Activated naive CD8-positive, alpha-beta T cell treated with anti-CD3 and anti-CD28 coated beads, Interleukin-2, amount 50 U/mL, for 16 hours (primary cell): ENCODE measurements around the gene TMEM63C.
"Not testable (repeated sequence)": the region's sequence is repeated elsewhere in the genome, so short reads cannot be mapped to it uniquely, and the experiment has no call there.

ENCODE experiments used
- DNase-seq: peaks from one replicate; pipeline ENCODE4 v3.0.0-alpha.2; 2020; ENCODE audit warnings: low read depth, low spot score

TMEM63C gene

DNA sequence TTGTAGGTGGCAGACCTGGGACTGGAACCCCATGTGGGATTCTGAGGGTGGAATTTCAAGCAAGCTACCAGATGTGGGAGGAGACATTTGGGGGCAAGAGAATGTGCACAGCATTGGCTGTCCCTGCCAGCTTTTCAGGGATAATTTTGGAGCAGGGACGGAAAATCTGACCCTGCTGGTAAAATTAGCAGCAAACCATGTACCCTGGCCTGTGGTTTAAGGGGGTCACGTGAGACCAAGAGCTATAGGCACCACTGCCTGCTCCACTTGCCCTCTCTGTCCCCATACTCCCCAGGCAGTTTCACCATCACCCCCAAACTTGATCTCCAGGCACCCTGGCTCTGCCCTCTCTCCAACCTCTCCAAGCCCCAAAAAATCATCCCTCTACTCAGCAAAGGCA lies 26.5 kb upstream of the TMEM63C start:
- no peak for DNase-seq

- no peak for DNase-seq
Measured at GRCh38 chr14:77157740-77158139, 23.9 kb upstream of the TMEM63C start.

DNA sequence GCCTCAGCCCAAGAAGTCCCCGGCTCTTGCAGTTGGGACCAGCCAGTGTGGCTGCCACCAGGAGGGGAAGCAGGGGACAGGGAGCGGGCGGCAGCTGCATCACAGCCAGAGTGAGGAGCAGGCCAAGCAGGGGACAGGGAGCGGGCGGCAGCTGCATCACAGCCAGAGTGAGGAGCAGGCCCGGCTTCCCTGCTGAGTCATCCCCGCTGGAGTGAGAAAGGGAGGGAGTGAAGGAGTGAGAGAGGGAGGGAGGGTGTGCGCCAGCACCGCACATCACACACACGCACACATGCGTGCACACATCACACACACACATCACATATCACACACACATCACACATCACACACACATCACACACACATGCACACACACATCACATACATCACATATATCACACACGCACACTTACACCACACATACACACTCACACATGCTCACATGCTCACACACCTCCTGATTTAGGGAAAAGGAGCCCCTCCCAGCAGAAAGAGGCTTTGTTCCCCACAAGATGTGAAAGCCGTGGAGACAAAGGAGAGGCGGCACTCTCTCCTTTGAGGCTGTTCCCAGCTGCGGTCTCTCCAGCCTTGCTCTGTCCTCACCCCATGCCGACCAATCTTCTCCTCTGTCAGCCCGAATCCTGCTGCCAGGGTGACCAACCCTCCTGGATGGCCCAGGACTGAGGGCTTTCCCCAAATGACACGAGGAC lies 23.3 kb upstream of the TMEM63C start:
- no peak for DNase-seq

- DNase-seq = no peak
Measured at GRCh38 chr14:77158882-77159255, 22.7 kb upstream of the TMEM63C start.

DNA sequence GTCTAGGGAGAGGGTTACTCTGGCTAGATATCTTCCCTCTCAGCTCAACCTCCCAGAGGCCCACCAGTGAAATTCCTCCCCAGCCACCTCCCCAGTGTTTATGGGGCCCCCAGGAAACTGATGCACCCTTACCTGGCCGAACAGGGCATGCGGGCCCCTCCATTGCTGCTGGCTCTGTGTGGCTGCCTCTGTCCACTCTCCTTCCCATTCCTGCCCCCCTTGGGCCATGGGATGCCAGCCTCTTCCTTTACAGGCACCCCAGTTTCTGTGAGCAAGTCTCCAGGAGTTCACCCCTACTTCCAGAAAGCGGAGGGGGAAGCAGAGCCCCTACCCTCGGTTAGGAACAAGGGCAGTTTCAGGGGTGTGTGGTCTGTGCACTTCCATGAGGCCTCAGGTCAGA lies 20.6 kb upstream of the TMEM63C start:
- DNase-seq = no peak

GRCh38 chr14:77170045-77170444 lies 11.6 kb upstream of the TMEM63C start:
- DNase-seq = no peak

DNA sequence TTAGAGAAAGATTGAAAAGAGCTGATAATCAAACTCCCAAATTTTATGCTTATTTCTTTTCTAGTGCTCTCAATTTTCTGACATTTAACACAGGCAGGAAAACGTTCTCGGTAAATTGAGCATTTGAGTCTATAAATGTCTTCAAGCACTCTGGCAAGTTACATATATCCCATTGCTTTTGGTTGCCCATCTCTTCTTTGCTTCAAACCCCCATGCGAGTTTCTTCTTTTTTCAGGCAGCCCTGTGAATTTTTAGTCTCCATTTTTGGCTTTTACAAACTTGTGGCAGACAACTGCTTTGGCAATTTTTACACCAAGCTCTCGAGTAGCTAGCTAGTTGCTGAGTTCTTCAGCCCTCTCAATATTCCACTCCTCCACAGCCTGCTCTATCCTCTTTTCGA lies 8.7 kb upstream of the TMEM63C start:
- no peak for DNase-seq

- DNase-seq = not testable (repeated sequence)
Measured at GRCh38 chr14:77173911-77174617, 7.5 kb upstream of the TMEM63C start.

DNA sequence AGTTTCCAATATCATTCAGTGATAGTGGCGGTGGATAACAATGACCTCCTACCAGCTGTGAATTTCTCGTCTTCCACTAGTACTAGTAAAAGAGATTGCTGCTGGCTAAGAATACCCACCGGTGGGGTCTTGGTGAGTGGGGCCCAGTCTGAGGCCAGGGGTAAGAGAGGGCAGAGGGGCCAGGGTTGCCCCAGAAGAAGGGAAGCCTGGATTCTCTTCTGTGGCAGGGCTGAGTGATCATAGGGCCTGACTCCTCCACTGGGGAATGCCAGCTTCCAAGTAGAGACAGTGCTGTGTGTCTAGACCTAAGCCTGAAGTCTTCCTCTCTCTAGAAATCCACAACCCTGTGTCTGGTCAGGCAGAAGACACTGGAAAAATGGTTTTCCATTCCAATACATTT lies 5.8 kb upstream of the TMEM63C start:
- DNase-seq = no peak

- DNase-seq = no peak
Measured at GRCh38 chr14:77177702-77178101, 3.9 kb upstream of the TMEM63C start.

DNA sequence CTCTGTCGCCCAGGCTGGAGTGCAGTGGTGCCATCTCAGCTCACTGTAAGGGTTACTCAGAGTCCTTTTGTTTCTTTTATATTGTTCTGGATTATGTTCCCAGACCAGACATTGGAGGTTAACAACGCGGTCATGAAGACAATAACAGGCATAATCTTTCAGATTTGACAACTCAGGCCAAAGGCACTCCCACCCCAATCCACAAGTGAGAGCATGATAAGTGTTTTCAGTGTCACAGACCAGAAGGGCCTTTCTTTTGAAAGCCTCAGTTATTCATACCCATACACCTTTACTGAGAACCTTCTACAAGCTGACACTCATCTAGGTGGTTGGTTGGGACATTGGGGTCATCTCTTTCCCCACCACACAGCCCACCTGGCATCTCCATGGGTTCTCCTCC lies 2.9 kb upstream of the TMEM63C start:
- DNase-seq = no peak

DNA sequence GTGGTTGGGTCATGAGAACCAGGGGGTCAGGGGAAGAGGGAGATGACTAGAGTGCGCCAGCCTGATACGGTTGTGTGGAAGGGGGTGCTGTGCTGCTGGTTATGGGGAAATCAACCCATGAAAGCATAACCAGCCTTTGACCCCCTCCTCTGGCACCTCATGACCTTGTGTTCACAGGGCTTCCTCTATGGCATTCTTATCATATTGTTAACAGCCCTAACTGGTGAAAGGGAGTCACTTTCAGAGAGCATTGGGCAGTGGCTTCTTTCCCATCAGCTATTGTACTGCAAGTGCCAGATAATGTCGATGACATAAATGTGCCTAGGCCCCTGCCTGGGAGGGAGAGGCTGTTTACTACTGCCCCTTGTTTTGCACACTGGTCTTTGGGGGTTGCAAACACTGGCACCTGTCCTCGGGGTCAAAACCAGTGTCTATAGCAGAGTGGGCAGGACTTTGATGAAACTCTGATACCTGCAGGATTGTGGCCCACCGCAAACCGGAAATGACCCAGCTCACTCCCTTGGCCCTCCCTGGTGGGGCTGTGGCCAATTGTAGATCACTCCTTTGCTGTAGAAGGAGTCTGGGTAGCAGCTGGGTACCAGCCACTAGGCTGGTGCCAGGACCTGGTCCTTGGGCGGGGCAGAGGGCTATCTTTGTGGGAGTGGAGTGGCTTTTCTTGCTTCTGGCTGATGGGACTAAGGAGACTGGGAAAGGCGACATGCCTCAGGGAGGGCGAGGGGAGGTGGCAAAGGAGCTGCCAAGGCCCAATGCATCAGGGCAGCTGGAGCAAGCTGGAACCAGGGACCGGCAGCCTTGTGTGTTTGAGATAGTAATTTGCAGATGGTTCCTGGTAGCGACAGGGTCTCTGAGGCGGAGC lies 634 bp upstream of the TMEM63C start:
- DNase-seq = no peak

DNA sequence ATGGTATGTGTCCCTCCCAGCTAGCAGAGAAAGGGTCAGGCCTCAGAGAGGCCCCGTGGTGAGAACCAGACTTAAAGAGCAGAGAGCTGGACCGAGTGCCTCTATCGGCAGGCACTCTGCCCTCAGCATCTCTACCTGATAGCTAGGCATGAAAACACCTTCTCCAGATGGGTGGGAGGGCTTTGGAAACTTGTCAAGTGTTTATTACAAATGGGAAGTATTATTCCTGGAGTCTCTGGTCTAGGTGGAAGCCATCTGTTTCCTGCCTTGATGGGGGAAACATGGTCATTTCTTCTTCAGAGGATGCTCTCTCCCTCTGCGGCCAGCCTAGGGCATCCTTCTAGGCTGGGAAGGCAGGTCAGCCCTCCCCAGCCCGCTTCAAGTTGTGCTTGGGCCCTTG lies 2.3 kb downstream of the TMEM63C start:
- no peak for DNase-seq

DNA sequence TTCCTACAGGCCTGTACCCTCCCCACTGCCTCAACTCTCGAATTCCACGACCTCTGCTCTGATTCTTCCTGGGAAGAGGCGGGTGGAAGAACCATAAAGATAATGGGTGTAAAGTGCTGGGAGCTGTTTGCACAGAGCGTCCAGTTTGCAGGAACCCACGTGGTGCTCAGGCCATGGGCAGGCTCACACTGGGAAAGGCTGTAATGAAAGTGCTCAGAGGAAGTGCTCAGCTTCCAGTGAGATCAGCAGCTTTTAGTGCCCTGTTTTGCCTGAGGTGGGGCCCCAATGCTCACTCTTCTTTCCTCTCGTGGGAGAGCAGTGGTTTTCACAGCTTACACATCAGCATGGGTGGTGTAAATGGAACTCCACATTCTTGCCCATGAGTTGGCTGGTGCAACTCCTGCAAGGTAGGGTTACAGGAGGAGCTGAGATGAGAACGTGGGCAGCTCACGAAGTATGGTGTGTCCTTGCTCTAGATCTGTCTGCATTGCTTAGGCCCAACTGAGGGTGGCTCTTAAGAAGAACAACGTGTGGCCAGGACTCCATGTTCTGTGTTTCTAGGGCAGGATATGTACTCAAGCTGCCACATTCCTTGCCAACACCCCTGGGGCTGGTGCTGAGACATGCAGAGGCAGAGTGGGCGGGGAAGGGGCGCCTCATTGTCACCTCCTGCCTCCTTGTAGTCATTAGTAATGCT lies 2.9 kb downstream of the TMEM63C start:
- DNase-seq = no peak

DNA sequence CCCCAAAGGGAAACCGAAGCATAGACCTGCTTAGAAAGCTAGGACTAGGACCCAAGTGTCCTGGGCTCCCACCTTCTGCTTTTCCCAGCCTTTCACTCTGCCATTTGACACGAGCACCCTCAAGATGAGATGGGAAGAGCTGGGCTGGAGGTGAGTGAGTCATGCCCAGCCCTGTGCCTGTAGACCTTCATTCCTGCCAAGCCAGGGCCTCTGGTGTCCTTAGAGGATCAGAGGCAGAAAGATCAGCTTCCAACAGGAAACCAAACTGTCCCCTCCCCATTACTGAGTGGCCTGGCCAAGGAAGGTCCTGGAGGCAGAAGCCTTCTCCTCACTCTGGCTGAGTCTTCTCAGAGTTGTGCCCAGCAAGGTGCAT lies 3.5 kb downstream of the TMEM63C start:
- DNase-seq = no peak

DNA sequence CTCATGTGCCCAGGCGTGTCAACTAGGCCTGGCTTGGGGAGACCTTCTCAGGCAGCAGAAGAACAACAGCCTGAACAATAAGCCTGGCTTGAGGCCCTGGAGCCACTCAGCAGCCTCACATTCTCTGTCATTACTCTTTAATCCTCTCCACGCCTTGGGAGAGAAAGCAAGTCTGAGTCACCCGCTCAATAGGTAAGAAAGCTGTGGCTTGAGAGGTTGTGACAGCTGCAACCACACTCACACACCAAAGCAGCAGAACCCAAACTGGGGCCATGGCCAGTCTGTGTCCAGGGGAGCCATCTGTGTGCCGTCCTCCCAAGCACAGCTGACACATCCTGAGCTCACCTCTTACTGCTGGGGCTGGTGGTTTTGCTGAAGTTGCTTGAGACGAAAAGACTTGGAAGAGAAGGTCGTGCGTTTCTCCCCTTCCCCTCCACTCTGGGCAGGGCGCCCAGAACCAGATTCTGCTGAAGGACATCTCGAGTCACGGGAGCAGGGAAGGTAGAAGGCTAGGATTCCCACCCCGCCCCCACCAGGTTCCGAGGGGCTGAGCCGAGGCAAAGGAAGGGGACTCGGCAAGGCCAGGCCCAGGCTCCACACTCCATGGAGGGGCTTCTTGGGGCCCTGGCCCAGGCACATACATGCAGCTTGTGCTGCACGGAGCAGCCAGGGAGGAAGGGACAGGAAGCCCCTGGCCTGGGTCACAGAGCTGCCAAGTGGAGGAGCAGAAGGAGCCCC lies 5.5 kb downstream of the TMEM63C start:
- DNase-seq = no peak

DNA sequence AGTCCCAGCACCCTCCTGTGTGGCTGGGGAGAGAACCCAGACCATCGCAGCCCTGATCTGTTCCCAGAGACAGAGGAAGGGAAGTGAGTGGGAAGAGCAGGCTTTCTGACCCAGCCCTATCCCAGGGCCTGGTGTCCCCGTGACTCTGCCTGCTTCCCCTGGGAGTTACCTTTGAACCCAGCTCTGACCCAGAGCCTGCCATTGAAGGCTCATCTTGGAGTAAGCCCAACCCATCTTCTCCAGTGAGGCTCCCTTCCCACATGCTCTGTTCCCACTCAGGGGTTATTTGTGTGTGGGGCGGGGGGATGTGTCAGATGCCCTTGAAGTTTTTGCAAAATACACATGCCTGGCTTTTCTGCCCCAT lies 6.0 kb downstream of the TMEM63C start:
- no peak for DNase-seq

GRCh38 chr14:77189479-77189878 lies 7.9 kb downstream of the TMEM63C start:
- DNase-seq = no peak

- DNase-seq = no peak
Measured at GRCh38 chr14:77190977-77191376, 9.4 kb downstream of the TMEM63C start.

DNA sequence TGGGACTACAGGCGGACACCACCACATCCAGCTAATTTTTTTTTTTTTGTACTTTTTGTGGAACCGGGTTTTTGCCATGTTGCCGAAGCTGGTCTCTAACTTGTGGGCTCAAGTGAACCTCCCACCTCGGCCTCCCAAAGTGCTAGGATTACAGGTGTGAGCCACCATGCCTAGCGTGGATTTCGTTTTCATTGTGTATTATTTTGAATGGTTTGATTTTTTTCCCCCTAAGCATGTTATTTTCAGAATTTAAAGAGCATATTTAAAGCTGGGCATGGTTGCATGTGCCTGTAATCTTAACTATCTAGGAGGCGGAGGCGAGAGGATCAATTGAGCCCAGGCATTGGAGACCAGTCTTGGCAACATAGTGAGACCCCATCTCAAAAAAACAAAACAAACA lies 13.1 kb downstream of the TMEM63C start:
- DNase-seq = no peak

DNA sequence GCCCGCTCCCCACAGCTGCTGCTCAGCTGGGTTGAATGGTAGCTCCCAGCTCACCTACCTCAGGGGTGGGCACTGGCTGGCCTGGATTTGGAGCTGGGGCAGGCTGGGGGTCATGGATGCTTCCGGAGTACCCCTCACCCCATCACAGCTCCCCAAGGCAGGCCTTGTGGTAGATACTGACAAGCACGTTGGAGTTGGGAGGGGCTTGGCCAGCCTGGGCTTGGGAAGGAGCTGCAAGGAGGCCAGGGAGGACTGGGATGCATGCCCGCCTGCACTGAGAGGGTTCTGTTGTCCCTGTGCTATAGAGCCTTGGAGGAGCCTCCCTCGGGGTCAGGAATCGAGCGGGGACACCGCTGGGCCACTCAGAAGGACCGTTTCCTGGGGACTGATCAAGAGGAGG lies 14.2 kb downstream of the TMEM63C start:
- no peak for DNase-seq
